Loucy (cell line): ENCODE data around the gene MPHOSPH9.

Experiments
- CTCF ChIP-seq: fragments of 200-600 bp; sonication (generic); conservative IDR thresholded peaks from 2 replicates; pipeline ENCODE4 v1.5.1; 2014; ENCODE audit warnings: mild to moderate bottlenecking, antibody characterized with exemption, low read length
- EZH2phosphoT487 ChIP-seq: fragments of 200-600 bp; IDR thresholded peaks from 2 replicates; pipeline ENCODE4 v1.6.1; 2018; ENCODE audit warnings: antibody characterized with exemption, mild to moderate bottlenecking, moderate library complexity, borderline replicate concordance

GRCh38 chr12:123141615-123142517 lies 91.1 kb downstream of the MPHOSPH9 start:
- TF ChIP-seq CTCF (no peak), EZH2phosphoT487 (no peak)
